Measurements from ENCODE around the gene UTS2R. TPM values are rescaled to one million over a fixed set of nuclear protein-coding genes. Genes with fewer than 3 reads are reported as not detected.
A peak's percentile ranks its signal among the peaks of the same experiment; 100 is the strongest.
"Not testable (repeated sequence)": the region's sequence is repeated elsewhere in the genome, so short reads cannot be mapped to it uniquely, and the experiment has no call there.

Gene UTS2R
- total and polyA plus RNA-seq, 9 donors = 2.2 to 16.5 (median 7.5) TPM

GRCh38 chr17:82346342-82347300 lies 24.9 kb upstream of the UTS2R start:
- WGBS (ENCODE audit: insufficient coverage) = 67% methylated on average over 23 of the region's 28 CpGs
- Histone ChIP-seq H3K9me3 (replicated peaks; ENCODE audit: control insufficient read depth, low read depth, low read length) (no peaks in the 10 kb centered on the region), H3K27ac (ENCODE audit: low read length) (no peak overlapping the region), H3K4me1 (ENCODE audit: control insufficient read depth, insufficient read depth, low read length) (peaks cover 21% of the 10 kb centered on the region), H3K36me3 (ENCODE audit: control insufficient read depth, insufficient read depth, low read length) (no peaks in the 10 kb centered on the region), H3K4me3 (ENCODE audit: low read length) (no peak overlapping the region), H3K27me3 (ENCODE audit: control insufficient read depth, insufficient read depth, low read length) (peaks cover 8% of the 10 kb centered on the region)
- no peak for DNase-seq

- not testable (repeated sequence) for H3K4me3 ChIP-seq (ENCODE audit: low read length); H3K9me3 ChIP-seq (replicated peaks; ENCODE audit: control insufficient read depth, low read depth, low read length); H3K27ac ChIP-seq (ENCODE audit: low read length); DNase-seq; H3K27me3 ChIP-seq (ENCODE audit: control insufficient read depth, insufficient read depth, low read length); H3K36me3 ChIP-seq (ENCODE audit: control insufficient read depth, insufficient read depth, low read length)
- H3K4me1 ChIP-seq (ENCODE audit: control insufficient read depth, insufficient read depth, low read length) = peaks cover 29% of the 10 kb centered on the region
- 80% methylated on average over 9 of the region's 11 CpGs for WGBS (ENCODE audit: insufficient coverage)
Measured at GRCh38 chr17:82347994-82348393, 23.6 kb upstream of the UTS2R start.

- peaks cover 7% of the 10 kb centered on the region for H3K27me3 ChIP-seq (ENCODE audit: control insufficient read depth, insufficient read depth, low read length)
- no peaks in the 10 kb centered on the region for H3K36me3 ChIP-seq (ENCODE audit: control insufficient read depth, insufficient read depth, low read length)
- no peak for DNase-seq
- no peak overlapping the region for H3K27ac ChIP-seq (ENCODE audit: low read length)
- H3K9me3 ChIP-seq (replicated peaks; ENCODE audit: control insufficient read depth, low read depth, low read length) = no peaks in the 10 kb centered on the region
- H3K4me1 ChIP-seq (ENCODE audit: control insufficient read depth, insufficient read depth, low read length) = peaks cover 32% of the 10 kb centered on the region
- no peak overlapping the region for H3K4me3 ChIP-seq (ENCODE audit: low read length)
- 38% methylated on average over 6 of the region's 9 CpGs for WGBS (ENCODE audit: insufficient coverage)
Measured at GRCh38 chr17:82348434-82348833, 23.1 kb upstream of the UTS2R start.

- Histone ChIP-seq H3K36me3 (ENCODE audit: control insufficient read depth, insufficient read depth, low read length) (no peaks in the 10 kb centered on the region), H3K4me3 (ENCODE audit: low read length) (no peak overlapping the region), H3K27ac (ENCODE audit: low read length) (no peak overlapping the region), H3K4me1 (ENCODE audit: control insufficient read depth, insufficient read depth, low read length) (peaks cover 36% of the 10 kb centered on the region), H3K27me3 (ENCODE audit: control insufficient read depth, insufficient read depth, low read length) (peaks cover 7% of the 10 kb centered on the region), H3K9me3 (replicated peaks; ENCODE audit: control insufficient read depth, low read depth, low read length) (no peaks in the 10 kb centered on the region)
- WGBS (ENCODE audit: insufficient coverage) = 64% methylated on average over 4 of the region's 11 CpGs
- peak; percentile 65 for DNase-seq
Measured at GRCh38 chr17:82348866-82349265, 22.7 kb upstream of the UTS2R start.

- 10% methylated on average over 2 of the region's 11 CpGs for WGBS (ENCODE audit: insufficient coverage)
- Histone ChIP-seq H3K36me3 (ENCODE audit: control insufficient read depth, insufficient read depth, low read length) (no peaks in the 10 kb centered on the region), H3K4me1 (ENCODE audit: control insufficient read depth, insufficient read depth, low read length) (peaks cover 37% of the 10 kb centered on the region), H3K27me3 (ENCODE audit: control insufficient read depth, insufficient read depth, low read length) (peaks cover 7% of the 10 kb centered on the region), H3K9me3 (replicated peaks; ENCODE audit: control insufficient read depth, low read depth, low read length) (no peaks in the 10 kb centered on the region), H3K4me3 (ENCODE audit: low read length) (no peak overlapping the region), H3K27ac (ENCODE audit: low read length) (peak overlapping the region; percentile 2)
- DNase-seq = peak; percentile 82
Measured at GRCh38 chr17:82349287-82349701, 22.3 kb upstream of the UTS2R start.

GRCh38 chr17:82350182-82351030 lies 21.2 kb upstream of the UTS2R start:
- no peak for DNase-seq
- 86% methylated on average over 24 of the region's 28 CpGs for WGBS (ENCODE audit: insufficient coverage)
- H3K4me1 ChIP-seq (ENCODE audit: control insufficient read depth, insufficient read depth, low read length) = peaks cover 37% of the 10 kb centered on the region
- no peak overlapping the region for H3K4me3 ChIP-seq (ENCODE audit: low read length)
- H3K27me3 ChIP-seq (ENCODE audit: control insufficient read depth, insufficient read depth, low read length) = peaks cover 7% of the 10 kb centered on the region
- no peaks in the 10 kb centered on the region for H3K36me3 ChIP-seq (ENCODE audit: control insufficient read depth, insufficient read depth, low read length)
- H3K27ac ChIP-seq (ENCODE audit: low read length) = no peak overlapping the region
- no peaks in the 10 kb centered on the region for H3K9me3 ChIP-seq (replicated peaks; ENCODE audit: control insufficient read depth, low read depth, low read length)

GRCh38 chr17:82351254-82351712 lies 20.3 kb upstream of the UTS2R start:
- H3K4me3 ChIP-seq (ENCODE audit: low read length) = no peak overlapping the region
- H3K27ac ChIP-seq (ENCODE audit: low read length) = no peak overlapping the region
- no peak for DNase-seq
- no peaks in the 10 kb centered on the region for H3K9me3 ChIP-seq (replicated peaks; ENCODE audit: control insufficient read depth, low read depth, low read length)
- H3K36me3 ChIP-seq (ENCODE audit: control insufficient read depth, insufficient read depth, low read length) = no peaks in the 10 kb centered on the region
- H3K4me1 ChIP-seq (ENCODE audit: control insufficient read depth, insufficient read depth, low read length) = peaks cover 45% of the 10 kb centered on the region
- WGBS (ENCODE audit: insufficient coverage) = 48% methylated on average over 21 of the region's 21 CpGs
- H3K27me3 ChIP-seq (ENCODE audit: control insufficient read depth, insufficient read depth, low read length) = peaks cover 9% of the 10 kb centered on the region

GRCh38 chr17:82351713-82352488 lies 19.7 kb upstream of the UTS2R start:
- H3K36me3 ChIP-seq (ENCODE audit: control insufficient read depth, insufficient read depth, low read length) = no peaks in the 10 kb centered on the region

GRCh38 chr17:82353484-82353883 lies 18.1 kb upstream of the UTS2R start:
- WGBS (ENCODE audit: insufficient coverage) = 90% methylated on average over 2 of the region's 8 CpGs
- H3K27ac ChIP-seq (ENCODE audit: low read length) = no peak overlapping the region
- H3K9me3 ChIP-seq (replicated peaks; ENCODE audit: control insufficient read depth, low read depth, low read length) = no peaks in the 10 kb centered on the region
- DNase-seq = no peak
- H3K4me1 ChIP-seq (ENCODE audit: control insufficient read depth, insufficient read depth, low read length) = peaks cover 52% of the 10 kb centered on the region
- peaks cover 12% of the 10 kb centered on the region for H3K27me3 ChIP-seq (ENCODE audit: control insufficient read depth, insufficient read depth, low read length)
- no peaks in the 10 kb centered on the region for H3K36me3 ChIP-seq (ENCODE audit: control insufficient read depth, insufficient read depth, low read length)
- no peak overlapping the region for H3K4me3 ChIP-seq (ENCODE audit: low read length)

More at GRCh38 chr17:82351713-82352488, 19.7 kb upstream of the UTS2R start:
- no peak overlapping the region for H3K4me3 ChIP-seq (ENCODE audit: low read length)
- H3K9me3 ChIP-seq (replicated peaks; ENCODE audit: control insufficient read depth, low read depth, low read length) = no peaks in the 10 kb centered on the region
- peak; percentile 89 for DNase-seq
- H3K4me1 ChIP-seq (ENCODE audit: control insufficient read depth, insufficient read depth, low read length) = peaks cover 48% of the 10 kb centered on the region
- no peak overlapping the region for H3K27ac ChIP-seq (ENCODE audit: low read length)
- WGBS (ENCODE audit: insufficient coverage) = 12% methylated on average over 14 of the region's 26 CpGs
- H3K27me3 ChIP-seq (ENCODE audit: control insufficient read depth, insufficient read depth, low read length) = peaks cover 10% of the 10 kb centered on the region

Data from muscle of leg (tissue), 11 donors.